Measurements from ENCODE around the gene MLIP.

GRCh38 chr6:54308986-54309315, 197.7 kb downstream of the MLIP start:
- no peak for TF ChIP-seq CTCF (IDR thresholded peaks at IDR 0.05; ENCODE audit: low read depth, low read length, missing input control)
- no peak for TF ChIP-seq MAX (IDR thresholded peaks at IDR 0.05)
- no peak for TF ChIP-seq RXRA (IDR thresholded peaks at IDR 0.05)
- TF ChIP-seq, protein P1, sequence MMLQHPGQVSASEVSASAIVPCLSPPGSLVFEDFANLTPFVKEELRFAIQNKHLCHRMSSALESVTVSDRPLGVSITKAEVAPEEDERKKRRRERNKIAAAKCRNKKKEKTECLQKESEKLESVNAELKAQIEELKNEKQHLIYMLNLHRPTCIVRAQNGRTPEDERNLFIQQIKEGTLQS (IDR thresholded peaks at IDR 0.05), result no peak
- no peak for TF ChIP-seq SP1 (IDR thresholded peaks at IDR 0.05)
- no peak for TF ChIP-seq TAF1 (conservative IDR thresholded peaks at IDR 0.05)
- no peak for TF ChIP-seq JUND (IDR thresholded peaks at IDR 0.05)
- TF ChIP-seq ZBTB33 (IDR thresholded peaks at IDR 0.05), result no peak
- TF ChIP-seq RAD21 (IDR thresholded peaks at IDR 0.05), result no peak
- TF ChIP-seq, protein P2, sequence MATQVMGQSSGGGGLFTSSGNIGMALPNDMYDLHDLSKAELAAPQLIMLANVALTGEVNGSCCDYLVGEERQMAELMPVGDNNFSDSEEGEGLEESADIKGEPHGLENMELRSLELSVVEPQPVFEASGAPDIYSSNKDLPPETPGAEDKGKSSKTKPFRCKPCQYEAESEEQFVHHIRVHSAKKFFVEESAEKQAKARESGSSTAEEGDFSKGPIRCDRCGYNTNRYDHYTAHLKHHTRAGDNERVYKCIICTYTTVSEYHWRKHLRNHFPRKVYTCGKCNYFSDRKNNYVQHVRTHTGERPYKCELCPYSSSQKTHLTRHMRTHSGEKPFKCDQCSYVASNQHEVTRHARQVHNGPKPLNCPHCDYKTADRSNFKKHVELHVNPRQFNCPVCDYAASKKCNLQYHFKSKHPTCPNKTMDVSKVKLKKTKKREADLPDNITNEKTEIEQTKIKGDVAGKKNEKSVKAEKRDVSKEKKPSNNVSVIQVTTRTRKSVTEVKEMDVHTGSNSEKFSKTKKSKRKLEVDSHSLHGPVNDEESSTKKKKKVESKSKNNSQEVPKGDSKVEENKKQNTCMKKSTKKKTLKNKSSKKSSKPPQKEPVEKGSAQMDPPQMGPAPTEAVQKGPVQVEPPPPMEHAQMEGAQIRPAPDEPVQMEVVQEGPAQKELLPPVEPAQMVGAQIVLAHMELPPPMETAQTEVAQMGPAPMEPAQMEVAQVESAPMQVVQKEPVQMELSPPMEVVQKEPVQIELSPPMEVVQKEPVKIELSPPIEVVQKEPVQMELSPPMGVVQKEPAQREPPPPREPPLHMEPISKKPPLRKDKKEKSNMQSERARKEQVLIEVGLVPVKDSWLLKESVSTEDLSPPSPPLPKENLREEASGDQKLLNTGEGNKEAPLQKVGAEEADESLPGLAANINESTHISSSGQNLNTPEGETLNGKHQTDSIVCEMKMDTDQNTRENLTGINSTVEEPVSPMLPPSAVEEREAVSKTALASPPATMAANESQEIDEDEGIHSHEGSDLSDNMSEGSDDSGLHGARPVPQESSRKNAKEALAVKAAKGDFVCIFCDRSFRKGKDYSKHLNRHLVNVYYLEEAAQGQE (IDR thresholded peaks at IDR 0.05), result no peak
- no peak for TF ChIP-seq EGR1 (IDR thresholded peaks at IDR 0.05; ENCODE audit: low read depth in 2 of 2)
